Loucy (cell line): ENCODE results near the gene SLC10A4.
"Not testable (repeated sequence)": the region's sequence is repeated elsewhere in the genome, so short reads cannot be mapped to it uniquely, and the experiment has no call there.

Source experiments
- H2AFZ ChIP-seq: fragments of 200-600 bp; sonication (generic); 2 replicates; pipeline ENCODE4 v1.6.0; 2016; ENCODE audit warnings: antibody characterized with exemption, mild to moderate bottlenecking, low read length, moderate library complexity
- H3F3A ChIP-seq: fragments of 200-600 bp; 2 replicates; pipeline ENCODE4 v1.6.0; 2016; ENCODE audit warnings: antibody characterized with exemption, low read depth, mild to moderate bottlenecking
- H3K27me3 ChIP-seq: fragments of 200-600 bp; sonication (generic); 2 replicates; pipeline ENCODE4 v1.6.1; 2014; ENCODE audit warnings: low read length, mild to moderate bottlenecking; ENCODE audit not compliant: insufficient read depth, poor library complexity, severe bottlenecking
- H3K36me3 ChIP-seq: fragments of 200-600 bp; sonication (generic); 2 replicates; pipeline ENCODE4 v1.6.1; 2016; ENCODE audit warnings: low read length; ENCODE audit not compliant: insufficient read depth
- H3K4me1 ChIP-seq: fragments of 200-600 bp; sonication (generic); 2 replicates; pipeline ENCODE4 v1.5.1; 2014; ENCODE audit warnings: low read length, mild to moderate bottlenecking; ENCODE audit not compliant: insufficient read depth, poor library complexity, severe bottlenecking
- H3K4me2 ChIP-seq: fragments of 200-600 bp; sonication (generic); 2 replicates; pipeline ENCODE4 v1.6.0; 2014; ENCODE audit warnings: antibody characterized with exemption, low read length, low read depth, mild to moderate bottlenecking; ENCODE audit not compliant: poor library complexity, severe bottlenecking
- H3K4me3 ChIP-seq: fragments of 200-600 bp; sonication (generic); 2 replicates; pipeline ENCODE4 v1.5.1; 2014; ENCODE audit warnings: low read length, mild to moderate bottlenecking, mixed read lengths; ENCODE audit not compliant: poor library complexity, severe bottlenecking
- H3K79me2 ChIP-seq: fragments of 200-600 bp; sonication (generic); 2 replicates; pipeline ENCODE4 v1.6.1; 2014; ENCODE audit warnings: low read length; ENCODE audit not compliant: insufficient read depth
- H3K9ac ChIP-seq: fragments of 200-600 bp; sonication (generic); 2 replicates; pipeline ENCODE4 v1.6.0; 2014; ENCODE audit warnings: mild to moderate bottlenecking, low read depth, low read length, moderate library complexity; ENCODE audit not compliant: poor library complexity, severe bottlenecking
- H3K9me2 ChIP-seq: fragments of 200-600 bp; sonication (generic); replicated peaks from 2 replicates; pipeline ENCODE4 v1.6.1; 2016; ENCODE audit warnings: low read depth, low read length, mixed read lengths
- H3K9me3 ChIP-seq: fragments of 200-600 bp; sonication (generic); 2 replicates; pipeline ENCODE4 v1.6.1; 2014; ENCODE audit warnings: mild to moderate bottlenecking, antibody characterized with exemption, low read length, low read depth; ENCODE audit not compliant: insufficient read depth
- H4K20me1 ChIP-seq: fragments of 200-600 bp; sonication (generic); 2 replicates; pipeline ENCODE4 v1.6.0; 2014; ENCODE audit warnings: antibody characterized with exemption, low read length, mild to moderate bottlenecking; ENCODE audit not compliant: insufficient read depth, poor library complexity, severe bottlenecking
- CTCF ChIP-seq: fragments of 200-600 bp; sonication (generic); conservative IDR thresholded peaks from 2 replicates; pipeline ENCODE4 v1.5.1; 2014; ENCODE audit warnings: mild to moderate bottlenecking, antibody characterized with exemption, low read length
- EZH2phosphoT487 ChIP-seq: fragments of 200-600 bp; IDR thresholded peaks from 2 replicates; pipeline ENCODE4 v1.6.1; 2018; ENCODE audit warnings: antibody characterized with exemption, mild to moderate bottlenecking, moderate library complexity, borderline replicate concordance

The SLC10A4 gene

GRCh38 chr4:48483006-48483776, at the start of gene SLC10A4:
Gene SLC10A4 (plus strand): TSS chr4:48483343. CDS start chr4:48483562, 219 bp downstream.
- Histone ChIP-seq H3K79me2 (no peaks in the 10 kb centered on the region), H3K9me3 (no peaks in the 10 kb centered on the region), H3K9me2 (no peaks in the 10 kb centered on the region), H3K36me3 (no peaks in the 10 kb centered on the region), H3K4me3 (no peak within 1 kb of the TSS), H3K9ac (no peak within 1 kb of the TSS), H3K27me3 (no peaks in the 10 kb centered on the region), H2AFZ (no peak within 1 kb of the TSS), H3K4me1 (no peaks in the 10 kb centered on the region), H4K20me1 (no peaks in the 10 kb centered on the region), H3K4me2 (no peak within 1 kb of the TSS), H3F3A (no peaks in the 10 kb centered on the region)
- TF ChIP-seq CTCF (no peak), EZH2phosphoT487 (no peak)

GRCh38 chr4:48436318-48436717, 46.8 kb upstream of the SLC10A4 start:
- H4K20me1 ChIP-seq = no peaks in the 10 kb centered on the region
- H3K9me2 ChIP-seq = no peaks in the 10 kb centered on the region
- H3K79me2 ChIP-seq = no peaks in the 10 kb centered on the region
- no peak overlapping the region for H3K9ac ChIP-seq
- no peak overlapping the region for H2AFZ ChIP-seq
- no peaks in the 10 kb centered on the region for H3K4me1 ChIP-seq
- H3K4me3 ChIP-seq = no peak overlapping the region
- no peak overlapping the region for H3K4me2 ChIP-seq
- H3K27me3 ChIP-seq = no peaks in the 10 kb centered on the region
- no peaks in the 10 kb centered on the region for H3F3A ChIP-seq
- H3K9me3 ChIP-seq = no peaks in the 10 kb centered on the region
- no peak for TF ChIP-seq CTCF
- no peak for TF ChIP-seq EZH2phosphoT487
- no peaks in the 10 kb centered on the region for H3K36me3 ChIP-seq

- no peaks in the 10 kb centered on the region for H3K27me3 ChIP-seq
- H3K4me1 ChIP-seq = no peaks in the 10 kb centered on the region
- no peaks in the 10 kb centered on the region for H3K9me3 ChIP-seq
- H3K9ac ChIP-seq = no peak overlapping the region
- TF ChIP-seq CTCF (no peak), EZH2phosphoT487 (no peak)
- H3F3A ChIP-seq = no peaks in the 10 kb centered on the region
- H3K4me3 ChIP-seq = no peak overlapping the region
- H2AFZ ChIP-seq = no peak overlapping the region
- H3K79me2 ChIP-seq = no peaks in the 10 kb centered on the region
- H3K36me3 ChIP-seq = no peaks in the 10 kb centered on the region
- H3K4me2 ChIP-seq = no peak overlapping the region
- no peaks in the 10 kb centered on the region for H3K9me2 ChIP-seq
- H4K20me1 ChIP-seq = no peaks in the 10 kb centered on the region
These were observed 43.2 kb upstream of the SLC10A4 start for GRCh38 chr4:48439988-48440387.

GRCh38 chr4:48440914-48441313, 42.2 kb upstream of the SLC10A4 start:
- H3K9me3 ChIP-seq = not testable (repeated sequence)

More at GRCh38 chr4:48440914-48441313, 42.2 kb upstream of the SLC10A4 start:
- not testable (repeated sequence) for H3K9me2 ChIP-seq, H3K27me3 ChIP-seq, H4K20me1 ChIP-seq, H3K9ac ChIP-seq, H3K4me2 ChIP-seq, H3F3A ChIP-seq, H3K36me3 ChIP-seq, H2AFZ ChIP-seq, H3K79me2 ChIP-seq, H3K4me1 ChIP-seq, H3K4me3 ChIP-seq
